Measurements from ENCODE around the gene CBX3.
"Not testable (repeated sequence)": the region's sequence is repeated elsewhere in the genome, so short reads cannot be mapped to it uniquely, and the experiment has no call there.

Gene CBX3

GRCh38 chr7:26186364-26187311 lies 14.9 kb upstream of the CBX3 start:
- ATAC-seq (replicated peaks) (peak; percentile 11), DNase-seq (no peak)
- Mint-ChIP-seq H3K4me1 (ENCODE audit: low read depth in 2 of 2) (peaks cover 35 to 71% of the 10 kb centered on the region in 2 donors), H3K27me3 (no peaks in the 10 kb centered on the region), H3K4me3 (peak overlapping the region in 1 of 2 donors; percentile 33), H3K9me3 (no peaks in the 10 kb centered on the region), H3K36me3 (ENCODE audit: insufficient read depth) (peaks cover 83% of the 10 kb centered on the region), H3K27ac (peak overlapping the region; percentile 81 to 89)

DNA sequence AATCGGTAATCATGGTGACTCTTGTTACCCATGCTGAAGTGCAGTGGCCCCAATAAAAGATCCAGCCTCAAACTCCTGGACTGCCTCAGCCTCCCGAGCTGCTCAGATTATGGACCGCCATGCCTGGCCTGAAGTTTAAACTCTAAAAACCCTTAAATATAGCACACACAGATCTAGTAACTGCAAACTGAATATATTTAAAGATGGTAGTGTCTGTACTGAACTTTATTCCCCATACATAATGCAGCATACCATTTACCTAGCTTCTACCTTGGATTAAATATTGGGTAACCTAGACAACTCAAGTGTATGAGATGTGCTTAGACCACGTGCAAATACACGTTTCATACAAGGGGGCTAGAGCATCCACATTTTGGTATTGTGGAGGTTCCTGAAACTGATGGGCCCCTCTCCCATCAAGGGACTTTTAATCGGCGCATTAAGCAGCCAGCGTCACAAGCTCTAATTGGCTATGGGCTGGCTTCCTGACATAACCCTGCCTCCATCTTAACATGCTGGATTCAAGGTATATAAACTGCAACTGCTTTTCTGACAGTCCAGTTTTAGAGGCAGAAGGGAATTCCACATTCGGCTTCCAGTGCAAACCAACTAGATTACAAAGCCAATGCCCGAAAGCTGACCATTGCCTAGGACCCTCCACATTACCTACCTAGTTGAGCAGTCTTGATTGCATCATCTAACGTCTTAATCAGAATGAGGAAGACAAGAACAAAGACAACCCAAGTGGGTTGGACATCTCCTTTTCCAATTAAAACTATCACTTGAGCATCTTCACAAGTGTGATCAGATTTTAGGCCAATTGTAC lies 14.0 kb upstream of the CBX3 start:
- DNase-seq (no peak), ATAC-seq (replicated peaks) (peak; percentile 28)
- H3K27ac Mint-ChIP-seq = peak overlapping the region; percentile 81 to 89
- no peaks in the 10 kb centered on the region for H3K9me3 Mint-ChIP-seq
- H3K36me3 Mint-ChIP-seq (ENCODE audit: insufficient read depth) = peaks cover 87% of the 10 kb centered on the region
- H3K27me3 Mint-ChIP-seq = no peaks in the 10 kb centered on the region
- H3K4me1 Mint-ChIP-seq (ENCODE audit: low read depth in 2 of 2) = peaks cover 42 to 73% of the 10 kb centered on the region in 2 donors
- H3K4me3 Mint-ChIP-seq = peak overlapping the region; percentile 20 to 33

- Mint-ChIP-seq H3K36me3 (ENCODE audit: insufficient read depth) (peaks cover 90% of the 10 kb centered on the region), H3K4me3 (peak overlapping the region in 1 of 2 donors; percentile 20), H3K27me3 (no peaks in the 10 kb centered on the region), H3K9me3 (no peaks in the 10 kb centered on the region), H3K27ac (peak overlapping the region; percentile 81 to 89), H3K4me1 (ENCODE audit: low read depth in 2 of 2) (peaks cover 49 to 81% of the 10 kb centered on the region in 2 donors)
- DNase-seq (no peak), ATAC-seq (replicated peaks) (no peak)
Observed at GRCh38 chr7:26188206-26188956, 13.2 kb upstream of the CBX3 start.

GRCh38 chr7:26188957-26189541 lies 12.5 kb upstream of the CBX3 start:
- Mint-ChIP-seq H3K27me3 (no peaks in the 10 kb centered on the region), H3K27ac (peak overlapping the region; percentile 81 to 89), H3K4me3 (peak overlapping the region in 1 of 2 donors; percentile 31), H3K36me3 (ENCODE audit: insufficient read depth) (peaks cover 95% of the 10 kb centered on the region), H3K4me1 (ENCODE audit: low read depth in 2 of 2) (peaks cover 53 to 81% of the 10 kb centered on the region in 2 donors), H3K9me3 (no peaks in the 10 kb centered on the region)
- no peak for ATAC-seq (replicated peaks)
- no peak for DNase-seq

GRCh38 chr7:26189697-26190096 lies 11.8 kb upstream of the CBX3 start:
- Mint-ChIP-seq H3K4me1 (ENCODE audit: low read depth in 2 of 2) (peaks cover 54 to 83% of the 10 kb centered on the region in 2 donors), H3K36me3 (ENCODE audit: insufficient read depth) (peaks cover 97% of the 10 kb centered on the region), H3K4me3 (peak overlapping the region in 1 of 2 donors; percentile 31), H3K27ac (peak overlapping the region; percentile 22 to 89), H3K27me3 (no peaks in the 10 kb centered on the region), H3K9me3 (no peaks in the 10 kb centered on the region)
- DNase-seq = no peak
- ATAC-seq (replicated peaks) = no peak

- Mint-ChIP-seq H3K4me3 (peak overlapping the region in 1 of 2 donors; percentile 31), H3K9me3 (no peaks in the 10 kb centered on the region), H3K27me3 (no peaks in the 10 kb centered on the region), H3K36me3 (ENCODE audit: insufficient read depth) (peaks cover 97% of the 10 kb centered on the region), H3K4me1 (ENCODE audit: low read depth in 2 of 2) (peaks cover 53 to 81% of the 10 kb centered on the region in 2 donors), H3K27ac (peak overlapping the region; percentile 95 to 97)
- ATAC-seq (replicated peaks) (no peak), DNase-seq (no peak)
Observed at GRCh38 chr7:26190417-26190869, 11.1 kb upstream of the CBX3 start.

GRCh38 chr7:26191233-26191973 lies 10.1 kb upstream of the CBX3 start:
- H3K36me3 Mint-ChIP-seq (ENCODE audit: insufficient read depth) = peaks cover 100% of the 10 kb centered on the region
- ATAC-seq (replicated peaks) = no peak
- H3K4me1 Mint-ChIP-seq (ENCODE audit: low read depth in 2 of 2) = peaks cover 55 to 83% of the 10 kb centered on the region in 2 donors
- no peaks in the 10 kb centered on the region for H3K27me3 Mint-ChIP-seq
- peak overlapping the region; percentile 95 to 97 for H3K27ac Mint-ChIP-seq
- DNase-seq = no peak
- no peaks in the 10 kb centered on the region for H3K9me3 Mint-ChIP-seq
- H3K4me3 Mint-ChIP-seq = peak overlapping the region; percentile 99 to 100

GRCh38 chr7:26191974-26192479 lies 9.5 kb upstream of the CBX3 start:
- H3K4me3 Mint-ChIP-seq = peak overlapping the region; percentile 99 to 100
- peak overlapping the region; percentile 95 to 97 for H3K27ac Mint-ChIP-seq
- ATAC-seq (replicated peaks) = no peak
- H3K9me3 Mint-ChIP-seq = no peaks in the 10 kb centered on the region
- H3K4me1 Mint-ChIP-seq (ENCODE audit: low read depth in 2 of 2) = peaks cover 60 to 83% of the 10 kb centered on the region in 2 donors
- peaks cover 100% of the 10 kb centered on the region for H3K36me3 Mint-ChIP-seq (ENCODE audit: insufficient read depth)
- no peaks in the 10 kb centered on the region for H3K27me3 Mint-ChIP-seq
- no peak for DNase-seq

DNA sequence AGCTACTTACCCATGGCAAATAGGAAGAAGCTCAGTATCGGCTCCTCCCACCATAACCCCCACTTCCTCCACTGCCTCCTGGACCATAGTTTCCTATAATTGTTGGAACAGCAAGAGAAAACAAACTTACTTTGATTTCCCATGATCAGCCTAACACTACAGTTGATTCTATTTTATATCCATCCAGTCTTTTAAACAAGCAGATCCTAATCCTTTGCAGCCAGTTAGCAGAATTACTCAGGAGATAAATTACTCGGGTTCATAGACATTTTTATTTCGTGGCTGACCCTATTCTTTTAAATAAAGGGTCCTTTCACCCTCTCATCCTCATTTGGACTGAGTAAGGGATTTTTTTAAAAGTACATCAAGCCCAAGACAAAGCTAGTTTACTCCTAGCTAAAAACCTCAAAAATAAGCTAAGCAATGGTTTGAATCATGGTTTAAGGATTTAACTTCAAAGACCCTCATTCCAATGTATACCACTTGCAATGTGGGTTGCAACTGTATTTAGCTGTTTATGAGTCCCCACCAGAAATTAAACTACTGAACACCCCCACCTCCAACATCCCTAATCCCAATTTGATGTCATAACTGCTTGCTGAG lies 9.0 kb upstream of the CBX3 start:
- DNase-seq = no peak
- H3K27ac Mint-ChIP-seq = peak overlapping the region; percentile 95 to 97
- peak overlapping the region; percentile 99 to 100 for H3K4me3 Mint-ChIP-seq
- no peaks in the 10 kb centered on the region for H3K9me3 Mint-ChIP-seq
- no peaks in the 10 kb centered on the region for H3K27me3 Mint-ChIP-seq
- peaks cover 100% of the 10 kb centered on the region for H3K36me3 Mint-ChIP-seq (ENCODE audit: insufficient read depth)
- peaks cover 60 to 83% of the 10 kb centered on the region in 2 donors for H3K4me1 Mint-ChIP-seq (ENCODE audit: low read depth in 2 of 2)
- ATAC-seq (replicated peaks) = no peak

- Mint-ChIP-seq H3K27me3 (no peaks in the 10 kb centered on the region), H3K4me1 (ENCODE audit: low read depth in 2 of 2) (peaks cover 60 to 84% of the 10 kb centered on the region in 2 donors), H3K9me3 (no peaks in the 10 kb centered on the region), H3K36me3 (ENCODE audit: insufficient read depth) (peaks cover 100% of the 10 kb centered on the region), H3K4me3 (peak overlapping the region; percentile 99 to 100), H3K27ac (peak overlapping the region; percentile 95 to 97)
- DNase-seq (no peak), ATAC-seq (replicated peaks) (peak; percentile 40)
Observed at GRCh38 chr7:26193432-26194207, 7.9 kb upstream of the CBX3 start.

DNA sequence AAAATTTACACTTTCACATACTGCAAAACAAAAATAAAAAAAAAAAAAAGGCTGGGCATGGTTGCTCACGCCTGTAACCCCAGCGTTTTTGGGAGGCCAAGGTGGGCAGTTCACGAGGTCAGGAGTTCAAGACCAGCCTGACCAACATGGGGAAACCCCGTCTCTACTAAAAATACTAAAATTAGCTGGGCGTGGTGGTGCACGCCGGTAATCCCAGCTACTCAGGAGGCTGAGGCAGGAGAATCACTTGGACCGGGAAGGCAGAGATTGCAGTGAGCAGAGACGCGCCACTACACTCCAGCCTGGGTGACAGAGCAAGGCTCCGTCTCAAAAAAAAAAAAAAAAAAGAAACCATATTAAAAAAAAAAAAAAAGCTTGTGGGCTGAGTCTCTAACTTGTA lies 6.8 kb upstream of the CBX3 start:
- not testable (repeated sequence) for H3K9me3 Mint-ChIP-seq, DNase-seq, H3K27me3 Mint-ChIP-seq
- peak; percentile 9 for ATAC-seq (replicated peaks)
- H3K36me3 Mint-ChIP-seq (ENCODE audit: insufficient read depth) = peaks cover 100% of the 10 kb centered on the region
- peak overlapping the region; percentile 99 to 100 for H3K4me3 Mint-ChIP-seq
- peak overlapping the region; percentile 95 to 97 for H3K27ac Mint-ChIP-seq
- peaks cover 58 to 81% of the 10 kb centered on the region in 2 donors for H3K4me1 Mint-ChIP-seq (ENCODE audit: low read depth in 2 of 2)

All from effector memory CD8-positive, alpha-beta T cell (primary cell).